Measurements from ENCODE around the gene KMT5C.

Gene KMT5C

GRCh38 chr19:55392820-55393761 is 53.4 kb downstream of the KMT5C start:
- no peak for DNase-seq (ENCODE audit: low read depth)
- no peak overlapping the region for H3K4me3 ChIP-seq (replicated peaks; ENCODE audit: low read depth, low read length)
- TF ChIP-seq, protein P1, sequence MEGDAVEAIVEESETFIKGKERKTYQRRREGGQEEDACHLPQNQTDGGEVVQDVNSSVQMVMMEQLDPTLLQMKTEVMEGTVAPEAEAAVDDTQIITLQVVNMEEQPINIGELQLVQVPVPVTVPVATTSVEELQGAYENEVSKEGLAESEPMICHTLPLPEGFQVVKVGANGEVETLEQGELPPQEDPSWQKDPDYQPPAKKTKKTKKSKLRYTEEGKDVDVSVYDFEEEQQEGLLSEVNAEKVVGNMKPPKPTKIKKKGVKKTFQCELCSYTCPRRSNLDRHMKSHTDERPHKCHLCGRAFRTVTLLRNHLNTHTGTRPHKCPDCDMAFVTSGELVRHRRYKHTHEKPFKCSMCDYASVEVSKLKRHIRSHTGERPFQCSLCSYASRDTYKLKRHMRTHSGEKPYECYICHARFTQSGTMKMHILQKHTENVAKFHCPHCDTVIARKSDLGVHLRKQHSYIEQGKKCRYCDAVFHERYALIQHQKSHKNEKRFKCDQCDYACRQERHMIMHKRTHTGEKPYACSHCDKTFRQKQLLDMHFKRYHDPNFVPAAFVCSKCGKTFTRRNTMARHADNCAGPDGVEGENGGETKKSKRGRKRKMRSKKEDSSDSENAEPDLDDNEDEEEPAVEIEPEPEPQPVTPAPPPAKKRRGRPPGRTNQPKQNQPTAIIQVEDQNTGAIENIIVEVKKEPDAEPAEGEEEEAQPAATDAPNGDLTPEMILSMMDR (IDR thresholded peaks at IDR 0.05; ENCODE audit: low read length, missing control alignments): no peak
